Parathyroid adenoma (tissue), 2 donors: ENCODE results near the gene SGPP2.
"Not testable (repeated sequence)": the region's sequence is repeated elsewhere in the genome, so short reads cannot be mapped to it uniquely, and the experiment has no call there.

Source experiments
- H2AFZ ChIP-seq: fragments of 300-600 bp; sonication (generic); one replicate; pipeline ENCODE4 v1.7.0; 2017; ENCODE audit warnings: antibody characterized with exemption, mild to moderate bottlenecking
- H3K27ac ChIP-seq: fragments of 300-600 bp; sonication (generic); one replicate; pipeline ENCODE4 v1.7.0; 2017
- H3K27me3 ChIP-seq: fragments of 300-600 bp; sonication (generic); one replicate; pipeline ENCODE4 v1.7.0; 2017; ENCODE audit warnings: low read length; ENCODE audit not compliant: control insufficient read depth, insufficient read depth
- H3K36me3 ChIP-seq: fragments of 300-600 bp; sonication (generic); one replicate; pipeline ENCODE4 v1.7.0; 2017; ENCODE audit warnings: low read length; ENCODE audit not compliant: control insufficient read depth, insufficient read depth
- H3K4me1 ChIP-seq: fragments of 300-600 bp; sonication (generic); one replicate; pipeline ENCODE4 v1.7.0; 2017; ENCODE audit warnings: control low read depth
- H3K4me2 ChIP-seq: fragments of 300-600 bp; sonication (generic); one replicate; pipeline ENCODE4 v1.7.0; 2017; ENCODE audit warnings: low read length
- H3K4me3 ChIP-seq: fragments of 300-600 bp; sonication (generic); one replicate; pipeline ENCODE4 v1.7.0; 2017; ENCODE audit warnings: low read depth, low read length
- H3K79me2 ChIP-seq: fragments of 300-600 bp; sonication (generic); one replicate; pipeline ENCODE4 v1.7.0; 2017; ENCODE audit warnings: control low read depth
- H3K9ac ChIP-seq: fragments of 300-600 bp; sonication (generic); one replicate; pipeline ENCODE4 v1.7.0; 2017; ENCODE audit warnings: mild to moderate bottlenecking
- H3K9me3 ChIP-seq: fragments of 300-600 bp; sonication (generic); one replicate; pipeline ENCODE4 v1.7.0; 2017; ENCODE audit warnings: low read length; ENCODE audit not compliant: control insufficient read depth
- CTCF ChIP-seq: fragments of 300-600 bp; sonication (generic); IDR thresholded peaks from one replicate; pipeline ENCODE4 v1.7.0; 2017; ENCODE audit warnings: antibody characterized with exemption, mild to moderate bottlenecking
- donor health status: primary hyperparathyroidism.

SGPP2 gene

DNA sequence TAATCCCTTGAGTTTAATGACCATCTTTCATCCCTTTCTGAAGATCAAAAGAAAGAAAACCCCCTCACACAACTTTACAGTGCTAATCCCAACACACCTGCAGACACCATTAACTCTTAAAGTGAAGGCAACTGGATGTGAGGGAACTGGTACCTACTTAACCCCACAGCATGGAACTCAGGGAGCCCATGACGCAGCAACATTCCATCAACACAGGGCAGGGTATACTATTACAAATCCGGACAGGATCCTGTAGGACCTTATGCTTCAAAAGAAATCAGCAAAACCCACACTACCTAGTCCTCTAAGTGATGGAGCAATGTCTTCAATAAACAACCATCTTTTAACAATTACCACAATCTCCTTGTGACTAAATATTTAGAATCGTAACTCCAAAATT lies 153.0 kb downstream of the SGPP2 start:
- Histone ChIP-seq H3K36me3 (no peaks in the 10 kb centered on the region), H3K4me1 (peaks cover 12% of the 10 kb centered on the region), H3K79me2 (peaks cover 3% of the 10 kb centered on the region), H3K9ac (no peak overlapping the region), H3K9me3 (no peaks in the 10 kb centered on the region), H2AFZ (no peak overlapping the region), H3K4me3 (no peak overlapping the region), H3K27ac (no peak overlapping the region), H3K27me3 (no peaks in the 10 kb centered on the region), H3K4me2 (no peak overlapping the region)
- TF ChIP-seq CTCF = no peak

- no peak for TF ChIP-seq CTCF
- no peak overlapping the region for H3K27ac ChIP-seq
- no peak overlapping the region for H3K9ac ChIP-seq
- no peak overlapping the region for H3K4me3 ChIP-seq
- H3K36me3 ChIP-seq = no peaks in the 10 kb centered on the region
- H3K4me2 ChIP-seq = no peak overlapping the region
- H3K27me3 ChIP-seq = no peaks in the 10 kb centered on the region
- no peaks in the 10 kb centered on the region for H3K4me1 ChIP-seq
- H3K9me3 ChIP-seq = no peaks in the 10 kb centered on the region
- no peak overlapping the region for H2AFZ ChIP-seq
- peaks cover 16% of the 10 kb centered on the region for H3K79me2 ChIP-seq
Observed at GRCh38 chr2:222582928-222583327, 158.6 kb downstream of the SGPP2 start.

GRCh38 chr2:222584589-222584988 lies 160.2 kb downstream of the SGPP2 start:
- H3K27ac ChIP-seq, H3K4me2 ChIP-seq, H3K4me1 ChIP-seq, H3K9ac ChIP-seq, H2AFZ ChIP-seq, H3K4me3 ChIP-seq, H3K9me3 ChIP-seq, H3K27me3 ChIP-seq, H3K36me3 ChIP-seq: not testable (repeated sequence)
- H3K79me2 ChIP-seq = peaks cover 16% of the 10 kb centered on the region

DNA sequence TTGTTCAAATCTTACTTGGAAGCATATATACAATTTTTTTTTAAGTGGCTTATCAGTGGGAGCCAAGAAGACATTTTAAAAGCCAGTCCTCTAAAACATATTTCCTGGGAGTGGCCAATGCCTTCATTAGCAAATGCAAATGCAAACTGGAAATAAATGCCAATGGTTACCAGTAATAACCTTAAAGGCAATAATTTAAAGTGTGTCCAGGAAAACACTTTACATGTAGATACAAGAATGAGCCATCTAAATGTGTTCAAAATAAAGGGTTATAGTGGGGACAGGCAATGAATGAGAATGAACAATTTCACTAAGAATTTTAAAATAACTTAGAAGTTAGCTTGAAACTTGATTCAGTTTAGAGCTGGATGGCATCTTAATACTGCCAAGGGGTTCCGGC lies 167.3 kb downstream of the SGPP2 start:
- no peaks in the 10 kb centered on the region for H3K4me1 ChIP-seq
- TF ChIP-seq CTCF = no peak
- H3K4me3 ChIP-seq = no peak overlapping the region
- H3K9ac ChIP-seq = no peak overlapping the region
- no peaks in the 10 kb centered on the region for H3K9me3 ChIP-seq
- peaks cover 4% of the 10 kb centered on the region for H3K79me2 ChIP-seq
- H3K36me3 ChIP-seq = no peaks in the 10 kb centered on the region
- no peak overlapping the region for H3K27ac ChIP-seq
- H3K4me2 ChIP-seq = no peak overlapping the region
- no peaks in the 10 kb centered on the region for H3K27me3 ChIP-seq
- H2AFZ ChIP-seq = no peak overlapping the region

DNA sequence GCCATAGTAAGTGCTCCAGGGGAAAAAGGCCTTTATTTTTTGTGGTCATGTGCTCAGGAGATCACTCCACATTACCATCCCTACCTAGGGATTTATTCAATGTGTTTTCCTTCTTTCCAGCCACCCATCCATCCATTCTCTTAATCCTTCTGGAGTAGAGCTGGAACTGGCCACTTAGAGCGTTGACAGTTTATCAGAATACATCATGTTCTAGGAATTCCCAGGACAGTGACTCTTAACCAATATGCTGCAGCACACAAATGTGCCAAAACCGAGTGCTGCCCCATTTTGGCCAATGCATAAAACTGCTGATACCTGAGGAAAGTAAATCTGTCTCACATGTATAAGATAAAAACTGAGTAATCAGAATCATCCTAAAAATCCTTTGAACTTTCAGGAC lies 167.8 kb downstream of the SGPP2 start:
- H3K9me3 ChIP-seq = no peaks in the 10 kb centered on the region
- no peak overlapping the region for H2AFZ ChIP-seq
- H3K4me3 ChIP-seq = no peak overlapping the region
- H3K4me2 ChIP-seq = no peak overlapping the region
- no peak for TF ChIP-seq CTCF
- H3K9ac ChIP-seq = no peak overlapping the region
- no peaks in the 10 kb centered on the region for H3K4me1 ChIP-seq
- H3K79me2 ChIP-seq = no peaks in the 10 kb centered on the region
- no peaks in the 10 kb centered on the region for H3K36me3 ChIP-seq
- no peaks in the 10 kb centered on the region for H3K27me3 ChIP-seq
- no peak overlapping the region for H3K27ac ChIP-seq
